ENCODE data around the gene ADGRG1. TPM values are rescaled to one million over a fixed set of nuclear protein-coding genes. Genes with fewer than 3 reads are reported as not detected.

The ADGRG1 gene
- polyA plus RNA-seq, 1 experiment: 2.1 TPM

GRCh38 chr16:57642160-57643135, 14.0 kb downstream of the ADGRG1 start:
- H3K9me3 ChIP-seq (ENCODE audit: control insufficient read depth, insufficient read depth, low read length): no peaks in the 10 kb centered on the region
- no peak for TF ChIP-seq CTCF (IDR thresholded peaks at IDR 0.05; ENCODE audit: low read depth, low read length)
- CTCF ChIA-PET: interaction anchor here (0.8 kb wide), 1 partner anchor 51 kb away, joined by 4 read pairs; no protein-coding TSS in a partner anchor
- peaks cover 4% of the 10 kb centered on the region for H3K27me3 ChIP-seq (ENCODE audit: control insufficient read depth, insufficient read depth, low read length)
- POLR2A ChIA-PET: interaction anchor here (0.6 kb wide), 2 partner anchors 32 to 365 kb away, joined by 3 to 4 read pairs; no protein-coding TSS in a partner anchor
- DNase-seq (ENCODE audit: low read depth, low spot score): no peak
- H3K4me3 ChIP-seq (ENCODE audit: low read depth, low read length): no peak overlapping the region
- H3K27ac ChIP-seq (ENCODE audit: low read depth, low read length): no peak overlapping the region

- ChIA-PET CTCF (interaction anchor here (0.9 kb wide), 1 partner anchor 14 kb away, joined by 5 read pairs; the partner anchor contains the start of gene ADGRG1), POLR2A (interaction anchor here (0.6 to 1.1 kb wide), 7 partner anchors 9 to 365 kb away, joined by 3 to 4 read pairs (median 3); partner anchors contain the start of gene KATNB1)
- no peak overlapping the region for H3K27ac ChIP-seq (ENCODE audit: low read depth, low read length)
- H3K4me3 ChIP-seq (ENCODE audit: low read depth, low read length): no peak overlapping the region
- H3K9me3 ChIP-seq (ENCODE audit: control insufficient read depth, insufficient read depth, low read length): no peaks in the 10 kb centered on the region
- peaks cover 4% of the 10 kb centered on the region for H3K27me3 ChIP-seq (ENCODE audit: control insufficient read depth, insufficient read depth, low read length)
- DNase-seq (ENCODE audit: low read depth, low spot score): no peak
- no peak for TF ChIP-seq CTCF (IDR thresholded peaks at IDR 0.05; ENCODE audit: low read depth, low read length)
Measured at GRCh38 chr16:57643147-57643874, 14.9 kb downstream of the ADGRG1 start.

GRCh38 chr16:57643910-57644309, 15.5 kb downstream of the ADGRG1 start:
- no peak for TF ChIP-seq CTCF (IDR thresholded peaks at IDR 0.05; ENCODE audit: low read depth, low read length)
- Histone ChIP-seq H3K4me3 (ENCODE audit: low read depth, low read length) (no peak overlapping the region), H3K27me3 (ENCODE audit: control insufficient read depth, insufficient read depth, low read length) (peaks cover 3% of the 10 kb centered on the region), H3K27ac (ENCODE audit: low read depth, low read length) (no peak overlapping the region), H3K9me3 (ENCODE audit: control insufficient read depth, insufficient read depth, low read length) (no peaks in the 10 kb centered on the region)
- CTCF ChIA-PET: interaction anchor here (0.9 kb wide), 1 partner anchor 15 kb away, joined by 5 read pairs; the partner anchor contains the start of gene ADGRG1
- DNase-seq (ENCODE audit: low read depth, low spot score): no peak
- POLR2A ChIA-PET: interaction anchor here (0.6 to 1.1 kb wide), 4 partner anchors 8 to 91 kb away, joined by 3 to 4 read pairs (median 3); partner anchors contain the start of gene KATNB1

GRCh38 chr16:57644383-57645014, 16.1 kb downstream of the ADGRG1 start:
- DNase-seq (ENCODE audit: low read depth, low spot score): no peak
- POLR2A ChIA-PET: interaction anchor here (0.6 kb wide), 1 partner anchor 8 kb away, joined by 3 read pairs; no protein-coding TSS in a partner anchor
- no peak overlapping the region for H3K4me3 ChIP-seq (ENCODE audit: low read depth, low read length)
- CTCF ChIA-PET: no interaction called here
- H3K27ac ChIP-seq (ENCODE audit: low read depth, low read length): no peak overlapping the region
- H3K27me3 ChIP-seq (ENCODE audit: control insufficient read depth, insufficient read depth, low read length): no peaks in the 10 kb centered on the region
- TF ChIP-seq CTCF (IDR thresholded peaks at IDR 0.05; ENCODE audit: low read depth, low read length): no peak
- no peaks in the 10 kb centered on the region for H3K9me3 ChIP-seq (ENCODE audit: control insufficient read depth, insufficient read depth, low read length)

Data from AG04450 (cell line).